Keratinocyte (primary cell): ENCODE measurements around the gene KCNK10.

Experiments used
- CTCF ChIP-seq, 3 experiments: IDR thresholded peaks in 1 of 3; conservative IDR thresholded peaks in 1 of 3; optimal IDR thresholded peaks in 1 of 3; 2 replicates in 2 of 3; 3 replicates in 1 of 3; pipeline versions ENCODE3 to v1.5.1; 2011; ENCODE audit warnings: low read length in 3 of 3, mild to moderate bottlenecking in 3 of 3, moderate library complexity in 2 of 3, control low read depth in 1 of 3, inconsistent platforms in 1 of 3; ENCODE audit not compliant: insufficient read depth in 2 of 3; ENCODE audit errors: extremely low read depth in 1 of 3
- EZH2 ChIP-seq: IDR thresholded peaks from one replicate; pipeline ENCODE4 v1.6.1; 2012; ENCODE audit warnings: inconsistent platforms, mild to moderate bottlenecking, low read length, moderate library complexity

GRCh38 chr14:88289234-88289633 is 33.8 kb downstream of the KCNK10 start:
- TF ChIP-seq EZH2 (no peak), CTCF (optimal IDR thresholded peaks at IDR 0.05 in 1 of 3, IDR thresholded peaks at IDR 0.05 in 1 of 3, conservative IDR thresholded peaks at IDR 0.05 in 1 of 3; ENCODE audit: extremely low read depth in 1 of 3, insufficient read depth in 2 of 3, low read length in 3 of 3) (no peak)
